K562 (cell line): Measurements from ENCODE around the gene EPB41L1. TPM values are rescaled to one million over a fixed set of nuclear protein-coding genes. Genes with fewer than 3 reads are reported as not detected.

Experiments used
- BRD9 ChIP-seq: fragments of 450-650 bp; IDR thresholded peaks from 2 replicates; pipeline ENCODE4 v1.6.1; 2018; ENCODE audit warnings: low read depth; ENCODE audit not compliant: partially characterized antibody
- CHD1 ChIP-seq: fragments of 200-600 bp; sonication (generic); IDR thresholded peaks from one replicate; pipeline ENCODE4 v1.6.1; 2012; ENCODE audit warnings: mild to moderate bottlenecking, moderate library complexity, low read length, inconsistent platforms
- CHD4 ChIP-seq: fragments of 200-600 bp; sonication (generic); IDR thresholded peaks from 3 replicates; pipeline ENCODE4 v1.6.1; 2012; ENCODE audit warnings: low read depth, mild to moderate bottlenecking, mixed read lengths, low read length, inconsistent platforms; ENCODE audit not compliant: insufficient read depth, insufficient replicate concordance, poor library complexity, severe bottlenecking
- CSDE1 ChIP-seq, 2 experiments: fragments of 450-650 bp; IDR thresholded peaks; 2 replicates each; pipeline ENCODE4 v1.6.1; 2016; ENCODE audit warnings: mild to moderate bottlenecking in 1 of 2
- DNMT1 ChIP-seq: fragments of 450-650 bp; IDR thresholded peaks from 2 replicates; pipeline ENCODE4 v1.6.1; 2016; ENCODE audit warnings: antibody characterized with exemption, mild to moderate bottlenecking
- FOSL1 ChIP-seq: fragments of 200-800 bp; sonication (Bioruptor generic); conservative IDR thresholded peaks from 2 replicates; pipeline ENCODE4 v1.6.1; 2016; ENCODE audit warnings: missing genetic modification characterization, missing compliant biosample characterization
- HNRNPL ChIP-seq: fragments of 200-400 bp; formaldehyde crosslinking; IDR thresholded peaks from 2 replicates; pipeline ENCODE4 v1.6.1; 2017; ENCODE audit warnings: low read depth, mild to moderate bottlenecking, low read length
- MAFG ChIP-seq: fragments of 450-650 bp; conservative IDR thresholded peaks from 2 replicates; pipeline ENCODE4 v1.6.1; 2016; ENCODE audit warnings: missing genetic modification characterization, missing compliant biosample characterization
- MIER1 ChIP-seq: fragments of 450-650 bp; IDR thresholded peaks from 2 replicates; pipeline ENCODE4 v1.6.1; 2016; ENCODE audit warnings: antibody characterized with exemption, mild to moderate bottlenecking, low read depth
- MYNN ChIP-seq, 2 experiments: sonication (generic); formaldehyde crosslinking in 1 of 2; IDR thresholded peaks; 2 replicates each; pipeline versions ENCODE4 v1.5.0 to v1.6.1; 2016 to 2020; ENCODE audit warnings: antibody characterized with exemption in 1 of 2, missing genetic modification reagents in 1 of 2
- NCOA6 ChIP-seq: fragments of 450-650 bp; IDR thresholded peaks from 2 replicates; pipeline ENCODE4 v1.6.1; 2017; ENCODE audit warnings: mild to moderate bottlenecking
- NFYB ChIP-seq: IDR thresholded peaks from 2 replicates; pipeline ENCODE4 v1.6.1; 2011; ENCODE audit warnings: mild to moderate bottlenecking, moderate library complexity; ENCODE audit not compliant: insufficient read length; ENCODE audit errors: extremely low read depth
- NR2C1 ChIP-seq, 2 experiments: fragments of 450-650 bp; IDR thresholded peaks; 2 replicates each; pipeline ENCODE4 v1.6.1; 2017; ENCODE audit warnings: mild to moderate bottlenecking in 2 of 2, antibody characterized with exemption in 1 of 2, inconsistent platforms in 1 of 2, missing compliant biosample characterization in 1 of 2, missing genetic modification characterization in 1 of 2
- PML ChIP-seq: IDR thresholded peaks from 2 replicates; pipeline ENCODE4 v1.6.1; 2012; ENCODE audit warnings: low read length, inconsistent platforms
- PURB ChIP-seq: sonication (generic); formaldehyde crosslinking; IDR thresholded peaks from 2 replicates; pipeline ENCODE4 v1.9.0; 2021; ENCODE audit warnings: low read depth, mild to moderate bottlenecking, missing genetic modification reagents
- RNF2 ChIP-seq: sonication (generic); IDR thresholded peaks from 2 replicates; pipeline ENCODE4 v1.6.1; 2016
- SIN3A ChIP-seq, 2 experiments: fragments of 150-350 bp in 1 of 2; IDR thresholded peaks; 2 replicates each; pipeline ENCODE4 v1.6.1; 2011 to 2016; ENCODE audit warnings: borderline replicate concordance in 2 of 2, low read depth in 2 of 2, low read length in 2 of 2, mild to moderate bottlenecking in 2 of 2, moderate library complexity in 2 of 2; ENCODE audit not compliant: control insufficient read depth in 1 of 2
- SREBF2 ChIP-seq: sonication (generic); formaldehyde crosslinking; IDR thresholded peaks from 2 replicates; pipeline ENCODE4 v1.4.0; 2020; ENCODE audit warnings: mild to moderate bottlenecking, missing genetic modification reagents
- SRF ChIP-seq, 2 experiments: fragments of 250-450, 450-650 bp in 1 of 2; sonication (Bioruptor Pico) in 1 of 2; sonication (generic) in 1 of 2; formaldehyde crosslinking; IDR thresholded peaks; 2 replicates each; pipeline versions ENCODE4 v1.5.0 to v1.5.1; 2020 to 2022; ENCODE audit warnings: mild to moderate bottlenecking in 1 of 2, missing genetic modification reagents in 1 of 2
- TBP ChIP-seq: optimal IDR thresholded peaks from 2 replicates; pipeline ENCODE3; 2011; ENCODE audit warnings: low read depth, low read length, improper control_type of control experiment
- ZNF436 ChIP-seq: fragments of 250-450, 450-650 bp; sonication (Bioruptor Pico); formaldehyde crosslinking; IDR thresholded peaks from 2 replicates; pipeline ENCODE4 v1.7.0; 2020; ENCODE audit warnings: mild to moderate bottlenecking
- ZNF561 ChIP-seq: fragments of 450-650 bp; formaldehyde crosslinking; conservative IDR thresholded peaks from 2 replicates; pipeline ENCODE4 v1.4.0; 2020; ENCODE audit warnings: mild to moderate bottlenecking, moderate library complexity
- ZNF583 ChIP-seq: fragments of 250-450 bp; sonication (Bioruptor Pico); IDR thresholded peaks from 2 replicates; pipeline ENCODE4 v1.4.0; 2020
- ZNF668 ChIP-seq: fragments of 250-450 bp; sonication (Bioruptor Pico); IDR thresholded peaks from 2 replicates; pipeline ENCODE4 v1.8.0; 2022; ENCODE audit warnings: mild to moderate bottlenecking, inconsistent platforms
- ZSCAN32 ChIP-seq: fragments of 450-650 bp; formaldehyde crosslinking; IDR thresholded peaks from 2 replicates; pipeline ENCODE4 v1.4.0; 2020; ENCODE audit warnings: mild to moderate bottlenecking, moderate library complexity
- polyA plus RNA-seq, 8 experiments: library from polyadenylated mRNA; depleted of rRNA in 4 of 8; stranded (reverse) in 5 of 8; unstranded in 3 of 8; fragments of >200 nt; fragmentation: Nextera tagmentation in 2 of 8; fragmentation: Illumina TruSeq in 1 of 8; extraction: Ambion mirVana in 2 of 8; extraction: Trizol in 1 of 8; gene quantifications; 2 replicates each; pipeline versions ENCODE4 v1.2.1 to v1.2.3, GENCODE V29; 2011 to 2014; ENCODE audit warnings: inconsistent platforms in 1 of 8, missing spikeins in 1 of 8
- total RNA-seq, 7 experiments: library from RNA; depleted of rRNA in 6 of 7; stranded (reverse); fragments of >200 nt in 6 of 7; fragmentation: Illumina TruSeq in 2 of 7; extraction: Trizol in 2 of 7; gene quantifications; 2 replicates each; pipeline versions ENCODE4 v1.2.1 to v1.2.3, GENCODE V29; 2011 to 2021; ENCODE audit warnings: low replicate concordance in 1 of 7
- TF ChIP-seq, protein P1 (sequence below), 2 experiments: fragments of 450-650 bp in 1 of 2; sonication (generic) in 1 of 2; formaldehyde crosslinking in 1 of 2; IDR thresholded peaks in 1 of 2; conservative IDR thresholded peaks in 1 of 2; 2 replicates each; pipeline versions ENCODE4 v1.6.1 to v1.8.1; 2016 to 2023; ENCODE audit warnings: mild to moderate bottlenecking in 2 of 2, moderate library complexity in 2 of 2, inconsistent platforms in 1 of 2, missing genetic modification reagents in 1 of 2
- TF ChIP-seq, protein P2 (sequence below): fragments of 250-450 bp; sonication (Bioruptor Pico); IDR thresholded peaks from 2 replicates; pipeline ENCODE4 v1.4.0; 2020; ENCODE audit warnings: borderline replicate concordance

Gene EPB41L1
- total and polyA plus RNA-seq, 9 of the 15 experiments (the other 6 are each of a cell fraction or from before 2014, with no cell fraction given): 0.11 to 4.3 (median 1.3) TPM

DNA sequence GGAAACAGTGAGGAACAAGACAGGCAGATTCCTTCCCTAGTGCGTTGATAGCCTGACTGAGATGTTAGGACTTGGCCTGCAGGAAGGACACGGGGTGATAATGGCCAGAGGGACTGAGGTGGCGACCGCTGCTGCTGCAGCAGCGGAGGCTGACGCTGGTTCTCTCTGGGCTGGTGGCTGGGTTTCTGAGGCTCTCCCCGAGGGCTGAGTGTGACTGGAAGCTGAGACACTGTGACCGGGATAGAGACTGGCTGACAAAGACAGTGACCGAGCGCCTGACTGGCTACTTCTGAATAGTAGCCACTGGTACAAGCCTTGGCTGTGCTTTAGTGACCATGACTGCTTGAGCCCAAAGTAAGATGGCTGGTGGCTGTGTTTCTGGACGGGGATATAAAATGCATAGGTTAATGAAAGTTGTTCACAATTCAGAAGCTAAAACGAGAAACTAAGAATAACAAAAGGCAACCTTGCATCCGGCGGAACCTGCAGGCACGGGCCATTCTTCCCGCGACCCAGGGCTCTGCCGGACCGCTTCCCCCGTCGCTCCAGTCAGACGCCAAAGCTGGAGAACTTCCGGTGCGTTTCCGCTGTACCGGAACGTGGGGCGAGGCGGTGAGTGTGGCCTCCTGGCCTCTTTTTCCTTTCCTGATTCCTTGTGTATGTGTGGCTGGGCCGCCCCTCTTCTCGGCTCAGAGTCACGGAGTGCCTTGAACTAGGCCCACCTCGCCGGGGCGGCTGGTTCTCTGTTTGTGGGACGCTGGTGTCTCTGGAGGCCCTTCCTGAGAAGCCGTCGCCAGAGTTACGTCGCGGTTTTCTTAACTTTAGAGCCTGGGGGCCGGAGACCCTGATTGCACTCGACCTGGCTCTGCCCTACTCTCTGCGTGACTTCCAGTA, 81.6 kb downstream of the EPB41L1 start, which contains the start of gene AAR2 (continued):
- TF ChIP-seq RNF2 (no peak), SREBF2 (no peak), MIER1 (no peak), CSDE1 (IDR thresholded peaks at IDR 0.05) (peak in 1 of 2 experiments; percentile 61; a peak in 2 of 4 replicates), NFYB (no peak), DNMT1 (no peak), MYNN (IDR thresholded peaks at IDR 0.05) (no peak), MYNN (CRISPR knock-in tag; IDR thresholded peaks at IDR 0.05) (no peak), CHD1 (no peak), TBP (peak; percentile 93), NCOA6 (peak; percentile 83), MAFG (no peak), PURB (CRISPR knock-in tag) (no peak), FOSL1 (tag) (no peak), SIN3A (IDR thresholded peaks at IDR 0.05; ENCODE audit: borderline replicate concordance in 2 of 2, control insufficient read depth in 1 of 2, low read depth in 2 of 2, low read length in 2 of 2) (peak in 1 of 2 experiments; percentile 86; a peak in 1 of 4 replicates), ZSCAN32 (no peak), HNRNPL (no peak), ZNF583 (CRISPR knock-in tag) (no peak), ZNF561 (CRISPR knock-in tag) (no peak), PML (peak; percentile 78), ZNF436 (CRISPR knock-in tag) (no peak), BRD9 (no peak), SRF (CRISPR knock-in tag; IDR thresholded peaks at IDR 0.05) (peak in 1 of 2 experiments; percentile 15; a peak in 1 of 4 replicates), CHD4 (no peak), ZNF668 (CRISPR knock-in tag) (no peak), NR2C1 (IDR thresholded peaks at IDR 0.05) (peak; percentile 94), NR2C1 (tag; IDR thresholded peaks at IDR 0.05) (peak; percentile 97)
- TF ChIP-seq, protein P1, sequence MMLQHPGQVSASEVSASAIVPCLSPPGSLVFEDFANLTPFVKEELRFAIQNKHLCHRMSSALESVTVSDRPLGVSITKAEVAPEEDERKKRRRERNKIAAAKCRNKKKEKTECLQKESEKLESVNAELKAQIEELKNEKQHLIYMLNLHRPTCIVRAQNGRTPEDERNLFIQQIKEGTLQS (IDR thresholded peaks at IDR 0.05): no peak
- TF ChIP-seq, protein P1 (CRISPR knock-in tag; conservative IDR thresholded peaks at IDR 0.05): no peak
- TF ChIP-seq, protein P2, sequence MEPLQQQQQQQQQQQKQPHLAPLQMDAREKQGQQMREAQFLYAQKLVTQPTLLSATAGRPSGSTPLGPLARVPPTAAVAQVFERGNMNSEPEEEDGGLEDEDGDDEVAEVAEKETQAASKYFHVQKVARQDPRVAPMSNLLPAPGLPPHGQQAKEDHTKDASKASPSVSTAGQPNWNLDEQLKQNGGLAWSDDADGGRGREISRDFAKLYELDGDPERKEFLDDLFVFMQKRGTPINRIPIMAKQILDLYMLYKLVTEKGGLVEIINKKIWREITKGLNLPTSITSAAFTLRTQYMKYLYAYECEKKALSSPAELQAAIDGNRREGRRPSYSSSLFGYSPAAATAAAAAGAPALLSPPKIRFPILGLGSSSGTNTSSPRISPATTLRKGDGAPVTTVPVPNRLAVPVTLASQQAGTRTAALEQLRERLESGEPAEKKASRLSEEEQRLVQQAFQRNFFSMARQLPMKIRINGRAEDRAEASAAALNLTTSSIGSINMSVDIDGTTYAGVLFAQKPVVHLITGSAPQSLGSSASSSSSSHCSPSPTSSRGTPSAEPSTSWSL (CRISPR knock-in tag): no peak
